HG03469 (cell line): ENCODE measurements around the gene SMAGP.
"Not testable (repeated sequence)": the region's sequence is repeated elsewhere in the genome, so short reads cannot be mapped to it uniquely, and the experiment has no call there.

Source experiments
- ATAC-seq: cut with Tn5 transposase; IDR thresholded peaks from one replicate; pipeline ENCODE4 v1.9.1; 2021; ENCODE audit warnings: mild to moderate bottlenecking, moderate library complexity, moderate number of reproducible peaks; ENCODE audit not compliant: unreplicated experiment

SMAGP gene

GRCh38 chr12:51227112-51227511, 43.1 kb downstream of the SMAGP start:
- not testable (repeated sequence) for ATAC-seq

- no peak for ATAC-seq
These were observed 44.4 kb downstream of the SMAGP start for GRCh38 chr12:51225771-51226170.

- no peak for ATAC-seq
These were observed 45.0 kb downstream of the SMAGP start for GRCh38 chr12:51225234-51225633.

- no peak for ATAC-seq
These were observed 45.6 kb downstream of the SMAGP start for GRCh38 chr12:51224625-51225024.

GRCh38 chr12:51222461-51222860, 47.8 kb downstream of the SMAGP start:
- no peak for ATAC-seq

- ATAC-seq: not testable (repeated sequence)
These were observed 50.4 kb downstream of the SMAGP start for GRCh38 chr12:51219857-51220256.

- no peak for ATAC-seq
These were observed 50.9 kb downstream of the SMAGP start for GRCh38 chr12:51219322-51219721.

GRCh38 chr12:51218607-51219161, 51.5 kb downstream of the SMAGP start:
- ATAC-seq: no peak

- ATAC-seq: no peak
These were observed 52.1 kb downstream of the SMAGP start, which contains the start of gene POU6F1 for GRCh38 chr12:51217968-51218606. Gene POU6F1 (minus strand): TSS chr12:51218062. CDS start chr12:51206836, 11,226 bp downstream.

GRCh38 chr12:51217133-51217967, 52.9 kb downstream of the SMAGP start:
- ATAC-seq: no peak

- ATAC-seq: no peak
These were observed 53.6 kb downstream of the SMAGP start for GRCh38 chr12:51216642-51217041.

- no peak for ATAC-seq
These were observed 55.3 kb downstream of the SMAGP start for GRCh38 chr12:51214895-51215294.

GRCh38 chr12:51210690-51211395, 59.4 kb downstream of the SMAGP start:
- ATAC-seq: no peak

- ATAC-seq: no peak
These were observed 61.0 kb downstream of the SMAGP start for GRCh38 chr12:51209259-51209658.

GRCh38 chr12:51208016-51208660, 62.1 kb downstream of the SMAGP start:
- ATAC-seq: no peak

- ATAC-seq: no peak
These were observed 64.9 kb downstream of the SMAGP start for GRCh38 chr12:51205350-51205749.

- no peak for ATAC-seq
These were observed 67.5 kb downstream of the SMAGP start for GRCh38 chr12:51202718-51203117.

GRCh38 chr12:51200806-51201205, 69.4 kb downstream of the SMAGP start:
- ATAC-seq: no peak

GRCh38 chr12:51200156-51200555, 70.1 kb downstream of the SMAGP start:
- no peak for ATAC-seq

- no peak for ATAC-seq
These were observed 70.8 kb downstream of the SMAGP start for GRCh38 chr12:51199366-51199945.
